ENCODE results near the gene FAM78A.

DNA sequence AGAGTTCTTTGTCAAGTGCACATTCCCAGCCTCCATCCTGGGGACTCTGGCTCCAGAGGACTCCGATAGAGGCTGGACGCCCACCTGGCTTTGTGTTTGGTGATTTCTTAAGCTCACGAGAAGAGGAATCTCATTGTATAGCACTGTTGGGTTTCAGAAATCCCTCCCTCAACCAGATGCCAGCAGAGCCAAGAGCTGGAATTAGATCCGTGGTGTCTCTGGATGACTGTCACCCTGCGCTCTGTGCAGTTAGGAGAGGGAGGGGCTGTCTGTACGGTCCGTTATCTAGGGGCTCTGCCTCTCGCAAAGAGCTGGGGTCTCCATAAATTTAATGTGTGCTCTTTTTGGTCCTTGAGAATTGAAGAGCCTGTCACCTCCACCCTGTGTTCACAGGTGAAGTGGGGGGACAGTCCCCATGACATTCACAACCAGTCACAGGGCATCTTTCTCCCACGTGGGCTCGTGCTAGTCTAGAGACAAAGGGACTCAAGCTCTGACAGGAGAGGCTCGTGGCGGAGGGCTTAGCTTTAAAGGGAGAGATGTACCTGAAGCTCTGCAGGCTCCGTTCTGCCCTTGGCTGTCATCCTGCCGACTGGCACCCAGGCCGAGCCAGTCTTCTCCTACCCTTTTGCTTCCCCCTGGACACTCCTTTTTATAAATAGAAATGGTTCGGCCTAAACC is 41.4 kb downstream of the FAM78A start:
- TF ChIP-seq, protein P1, sequence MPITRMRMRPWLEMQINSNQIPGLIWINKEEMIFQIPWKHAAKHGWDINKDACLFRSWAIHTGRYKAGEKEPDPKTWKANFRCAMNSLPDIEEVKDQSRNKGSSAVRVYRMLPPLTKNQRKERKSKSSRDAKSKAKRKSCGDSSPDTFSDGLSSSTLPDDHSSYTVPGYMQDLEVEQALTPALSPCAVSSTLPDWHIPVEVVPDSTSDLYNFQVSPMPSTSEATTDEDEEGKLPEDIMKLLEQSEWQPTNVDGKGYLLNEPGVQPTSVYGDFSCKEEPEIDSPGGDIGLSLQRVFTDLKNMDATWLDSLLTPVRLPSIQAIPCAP (CRISPR knock-in tag; IDR thresholded peaks at IDR 0.05): no peak
- TF ChIP-seq, protein P2, sequence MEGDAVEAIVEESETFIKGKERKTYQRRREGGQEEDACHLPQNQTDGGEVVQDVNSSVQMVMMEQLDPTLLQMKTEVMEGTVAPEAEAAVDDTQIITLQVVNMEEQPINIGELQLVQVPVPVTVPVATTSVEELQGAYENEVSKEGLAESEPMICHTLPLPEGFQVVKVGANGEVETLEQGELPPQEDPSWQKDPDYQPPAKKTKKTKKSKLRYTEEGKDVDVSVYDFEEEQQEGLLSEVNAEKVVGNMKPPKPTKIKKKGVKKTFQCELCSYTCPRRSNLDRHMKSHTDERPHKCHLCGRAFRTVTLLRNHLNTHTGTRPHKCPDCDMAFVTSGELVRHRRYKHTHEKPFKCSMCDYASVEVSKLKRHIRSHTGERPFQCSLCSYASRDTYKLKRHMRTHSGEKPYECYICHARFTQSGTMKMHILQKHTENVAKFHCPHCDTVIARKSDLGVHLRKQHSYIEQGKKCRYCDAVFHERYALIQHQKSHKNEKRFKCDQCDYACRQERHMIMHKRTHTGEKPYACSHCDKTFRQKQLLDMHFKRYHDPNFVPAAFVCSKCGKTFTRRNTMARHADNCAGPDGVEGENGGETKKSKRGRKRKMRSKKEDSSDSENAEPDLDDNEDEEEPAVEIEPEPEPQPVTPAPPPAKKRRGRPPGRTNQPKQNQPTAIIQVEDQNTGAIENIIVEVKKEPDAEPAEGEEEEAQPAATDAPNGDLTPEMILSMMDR (IDR thresholded peaks at IDR 0.05): no peak
- TF ChIP-seq, protein P3, sequence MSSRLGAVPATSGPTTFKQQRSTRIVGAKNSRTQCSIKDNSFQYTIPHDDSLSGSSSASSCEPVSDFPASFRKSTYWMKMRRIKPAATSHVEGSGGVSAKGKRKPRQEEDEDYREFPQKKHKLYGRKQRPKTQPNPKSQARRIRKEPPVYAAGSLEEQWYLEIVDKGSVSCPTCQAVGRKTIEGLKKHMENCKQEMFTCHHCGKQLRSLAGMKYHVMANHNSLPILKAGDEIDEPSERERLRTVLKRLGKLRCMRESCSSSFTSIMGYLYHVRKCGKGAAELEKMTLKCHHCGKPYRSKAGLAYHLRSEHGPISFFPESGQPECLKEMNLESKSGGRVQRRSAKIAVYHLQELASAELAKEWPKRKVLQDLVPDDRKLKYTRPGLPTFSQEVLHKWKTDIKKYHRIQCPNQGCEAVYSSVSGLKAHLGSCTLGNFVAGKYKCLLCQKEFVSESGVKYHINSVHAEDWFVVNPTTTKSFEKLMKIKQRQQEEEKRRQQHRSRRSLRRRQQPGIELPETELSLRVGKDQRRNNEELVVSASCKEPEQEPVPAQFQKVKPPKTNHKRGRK (CRISPR knock-in tag; IDR thresholded peaks at IDR 0.05; ENCODE audit: borderline replicate concordance): no peak
- TF ChIP-seq ZBTB21 (CRISPR knock-in tag; IDR thresholded peaks at IDR 0.05; ENCODE audit: borderline replicate concordance): no peak
- no peak for TF ChIP-seq KAT7 (CRISPR knock-in tag; IDR thresholded peaks at IDR 0.05; ENCODE audit: borderline replicate concordance)
- TF ChIP-seq, protein P4, sequence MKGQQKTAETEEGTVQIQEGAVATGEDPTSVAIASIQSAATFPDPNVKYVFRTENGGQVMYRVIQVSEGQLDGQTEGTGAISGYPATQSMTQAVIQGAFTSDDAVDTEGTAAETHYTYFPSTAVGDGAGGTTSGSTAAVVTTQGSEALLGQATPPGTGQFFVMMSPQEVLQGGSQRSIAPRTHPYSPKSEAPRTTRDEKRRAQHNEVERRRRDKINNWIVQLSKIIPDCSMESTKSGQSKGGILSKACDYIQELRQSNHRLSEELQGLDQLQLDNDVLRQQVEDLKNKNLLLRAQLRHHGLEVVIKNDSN (CRISPR knock-in tag; IDR thresholded peaks at IDR 0.05): no peak
- TF ChIP-seq CREM (CRISPR knock-in tag; IDR thresholded peaks at IDR 0.05): no peak
- TF ChIP-seq ETV6 (CRISPR knock-in tag; IDR thresholded peaks at IDR 0.05): no peak
- no peak for TF ChIP-seq JUN (CRISPR knock-in tag; IDR thresholded peaks at IDR 0.05)
- TF ChIP-seq ZNF263 (CRISPR knock-in tag; IDR thresholded peaks at IDR 0.05; ENCODE audit: low read depth): no peak
- TF ChIP-seq FOXP1 (CRISPR knock-in tag; IDR thresholded peaks at IDR 0.05; ENCODE audit: borderline replicate concordance): no peak
- no peak for TF ChIP-seq SP1 (CRISPR knock-in tag; conservative IDR thresholded peaks at IDR 0.05)
